SK-MEL-5 (cell line): Measurements from ENCODE around the gene L1CAM. TPM values are rescaled to one million over a fixed set of nuclear protein-coding genes. Genes with fewer than 3 reads are reported as not detected.

Source experiments
- DNase-seq: peaks from one replicate; pipeline ENCODE4 v3.0.0-alpha.2; 2016; ENCODE audit warnings: low read depth, low spot score
- in situ Hi-C: cut with HindIII; loops from 2 replicates; pipeline ENCODE4 v1.10.0; 2016; ENCODE audit warnings: low sequenced_read_pairs, high pct_unique_total_duplicates, low pct_unique_long_range_greater_than_20kb
- total RNA-seq: library from RNA; depleted of rRNA; stranded (reverse); fragments of >200 nt; shearing (Covaris generic); gene quantifications from 2 replicates; pipeline ENCODE4 v1.2.3, GENCODE V29; 2014

The L1CAM gene
- total RNA-seq, 1 experiment from 2014 or later, result 58.4 TPM

DNA sequence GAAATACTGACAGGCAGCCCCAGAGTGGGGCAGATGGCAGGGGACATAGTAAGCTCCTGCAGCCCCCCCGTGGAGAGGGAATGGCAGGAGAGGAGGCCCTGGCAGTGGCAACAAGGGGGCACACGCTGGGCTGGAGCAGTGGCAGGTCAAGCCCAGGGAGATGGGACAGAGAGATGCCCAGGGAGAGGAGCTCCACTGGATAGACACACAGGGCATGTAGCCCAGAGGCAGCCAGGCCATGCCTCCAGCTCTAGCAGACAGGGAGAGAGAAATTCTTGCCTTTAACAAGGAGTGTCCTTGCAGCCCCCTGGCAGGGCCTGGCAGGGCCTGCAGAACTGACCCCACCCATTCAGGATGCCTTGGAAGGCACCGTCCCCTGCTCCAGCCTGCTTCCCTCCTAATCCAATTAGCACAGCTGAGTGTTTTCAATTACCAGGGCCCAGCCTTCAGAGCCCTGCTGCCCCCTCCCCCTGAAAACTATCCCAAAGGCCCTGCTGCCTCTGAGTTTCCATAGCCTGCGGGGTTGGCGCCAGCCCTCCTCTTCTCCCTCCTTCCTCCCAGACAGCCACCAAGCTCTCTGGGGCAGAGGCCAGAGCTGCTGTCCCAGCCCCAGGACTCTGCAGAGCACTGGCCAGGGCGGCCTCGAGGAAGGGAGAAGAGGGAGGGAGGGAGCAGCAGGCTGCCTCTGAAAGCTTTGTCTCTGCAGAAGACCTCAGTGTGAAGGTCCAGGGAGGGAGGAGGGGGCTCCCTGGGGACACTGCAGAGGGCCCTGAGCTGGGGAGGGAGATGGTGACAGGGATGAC is 12.5 kb downstream of the L1CAM start:
- in situ Hi-C loops, result no loop called here
- DNase-seq, result no peak

DNA sequence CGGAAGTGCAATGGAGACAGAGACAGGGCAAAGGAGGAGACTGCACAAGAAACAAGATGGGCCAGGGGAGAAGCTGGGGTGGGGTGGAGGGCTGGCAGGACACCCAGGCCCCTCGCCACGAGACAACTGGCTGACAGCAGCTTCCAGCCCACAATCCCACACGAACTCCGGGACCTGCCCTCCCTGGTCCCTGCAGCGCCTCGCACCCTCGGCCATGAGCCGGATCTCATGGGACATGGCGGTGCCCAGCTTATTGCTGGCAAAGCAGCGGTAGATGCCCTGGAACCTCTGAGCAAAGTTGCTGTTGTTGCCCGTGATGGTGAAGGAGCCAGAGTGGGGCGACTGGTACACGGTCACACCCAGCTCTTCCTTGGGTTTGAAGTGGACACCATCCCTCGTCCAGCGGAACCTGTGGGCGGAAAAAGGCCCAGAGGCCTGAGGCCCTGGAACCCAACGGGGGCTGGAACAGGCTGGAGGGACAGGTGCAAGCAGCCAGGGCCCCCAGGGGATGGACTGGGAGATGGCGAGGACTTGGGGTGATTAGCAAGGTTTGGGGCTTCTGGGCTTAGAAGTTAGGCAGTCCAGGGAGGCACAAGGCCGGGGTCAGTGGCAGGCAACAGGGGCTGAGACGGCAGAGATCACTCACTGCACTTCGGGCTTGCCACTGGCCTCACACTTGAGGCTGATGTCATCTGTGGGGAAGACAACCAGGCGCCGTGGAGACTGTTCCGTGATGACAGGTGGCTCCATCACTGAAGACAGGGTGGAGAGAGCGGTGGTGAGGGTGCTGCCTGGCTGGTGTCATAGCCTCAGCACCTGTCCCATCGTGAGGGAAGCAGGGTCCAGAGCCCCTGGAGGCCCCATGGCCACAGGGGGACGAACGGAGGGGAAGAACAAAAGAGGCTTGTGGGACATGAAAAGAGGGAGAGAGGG is 13.8 kb downstream of the L1CAM start:
- DNase-seq, result no peak
- in situ Hi-C loops, result no loop called here

DNA sequence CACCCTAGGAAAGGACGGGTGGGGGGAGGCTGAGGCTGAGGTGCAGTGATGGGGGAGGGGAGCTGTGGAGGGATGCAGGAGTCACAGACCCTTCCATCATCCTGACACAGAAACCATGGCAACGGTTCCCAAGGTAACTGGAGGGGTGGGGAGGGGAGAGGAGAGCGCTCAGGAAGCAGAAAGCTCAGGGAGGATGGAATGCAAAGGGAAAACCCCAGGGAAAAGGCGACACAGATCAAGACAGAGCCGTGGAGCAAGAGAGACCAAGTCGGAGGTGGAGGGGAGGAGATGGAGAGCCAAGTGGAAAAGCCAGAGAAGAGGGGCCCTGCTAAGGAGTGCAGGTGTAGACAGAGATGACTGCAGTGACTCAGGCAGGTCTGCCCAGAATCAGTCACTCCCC is 14.5 kb downstream of the L1CAM start:
- in situ Hi-C loops, result no loop called here
- no peak for DNase-seq

GRCh38 chrX:153870791-153871360 is 15.1 kb downstream of the L1CAM start:
- no peak for DNase-seq
- in situ Hi-C loops, result no loop called here

DNA sequence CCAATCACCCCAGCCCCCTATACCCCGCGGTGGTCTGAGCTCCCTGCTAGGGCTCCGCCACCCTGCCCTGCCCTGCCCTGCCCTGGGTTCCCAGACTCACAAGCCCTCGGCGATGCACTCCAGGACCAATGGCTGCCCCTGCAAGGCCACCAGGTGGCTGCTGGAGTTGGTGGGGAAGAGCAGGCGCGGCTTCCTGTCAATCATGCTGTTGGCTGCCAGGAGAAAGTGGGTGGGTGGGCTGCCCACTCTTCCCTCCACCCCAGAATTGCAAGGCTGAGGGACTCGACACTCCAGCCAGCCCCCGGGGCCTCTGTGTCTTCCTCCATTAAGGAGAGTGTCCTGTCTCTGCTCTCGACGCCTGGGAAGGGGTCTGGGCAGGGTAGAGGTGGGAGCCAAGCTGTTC is 15.7 kb downstream of the L1CAM start:
- DNase-seq, result no peak
- in situ Hi-C loops, result no loop called here

- no peak for DNase-seq
- in situ Hi-C loops, result no loop called here
These were observed 16.3 kb downstream of the L1CAM start for GRCh38 chrX:153869473-153870287.

DNA sequence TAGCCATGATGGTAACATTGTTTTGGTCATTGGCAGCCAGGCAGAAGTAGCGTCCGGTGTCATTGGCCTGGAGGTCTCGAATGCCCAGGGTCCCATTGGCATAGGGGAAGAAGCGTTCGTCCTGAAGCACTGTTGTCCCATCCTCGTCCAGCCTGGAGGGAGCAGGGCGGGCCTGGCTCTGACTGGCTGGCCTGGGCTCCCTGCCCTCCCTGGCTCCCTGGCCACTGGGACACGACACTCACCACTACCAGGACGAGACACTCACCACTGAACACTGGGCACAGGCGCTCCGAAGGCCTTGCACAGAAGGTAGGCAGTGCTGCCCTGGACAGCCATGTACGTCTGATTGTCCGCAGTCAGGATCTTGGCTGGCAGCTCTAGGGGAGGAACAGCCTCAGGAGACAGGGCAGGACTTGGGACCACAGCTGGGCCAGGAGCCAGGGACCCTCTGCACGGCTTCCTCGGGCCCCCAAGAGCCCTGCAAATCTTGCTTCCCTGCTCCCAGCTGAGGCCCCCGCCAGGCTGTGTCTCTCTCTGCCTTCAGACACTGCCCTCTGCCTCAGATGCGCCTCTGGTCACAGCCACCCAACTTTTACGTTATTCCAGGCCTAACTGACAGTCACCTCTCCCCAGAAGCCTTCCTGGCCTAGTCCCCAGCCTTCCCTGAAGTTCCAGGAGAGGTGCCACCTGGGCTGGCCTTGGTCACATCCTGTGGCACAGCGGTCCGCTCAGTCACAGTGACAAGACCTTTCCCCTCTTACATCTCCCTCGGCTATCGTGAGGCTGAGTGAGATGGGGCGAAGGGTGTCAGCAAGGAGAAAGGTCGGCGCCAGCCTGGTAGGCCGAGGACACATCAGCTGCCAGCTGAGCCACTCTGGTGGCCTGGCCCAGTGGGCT is 17.1 kb downstream of the L1CAM start:
- no peak for DNase-seq
- in situ Hi-C loops, result no loop called here

- in situ Hi-C loops, result no loop called here
- DNase-seq, result no peak
These were observed 18.3 kb downstream of the L1CAM start for GRCh38 chrX:153867671-153868070.

- in situ Hi-C loops, result no loop called here
- no peak for DNase-seq
These were observed 18.8 kb downstream of the L1CAM start for GRCh38 chrX:153867139-153867538.

DNA sequence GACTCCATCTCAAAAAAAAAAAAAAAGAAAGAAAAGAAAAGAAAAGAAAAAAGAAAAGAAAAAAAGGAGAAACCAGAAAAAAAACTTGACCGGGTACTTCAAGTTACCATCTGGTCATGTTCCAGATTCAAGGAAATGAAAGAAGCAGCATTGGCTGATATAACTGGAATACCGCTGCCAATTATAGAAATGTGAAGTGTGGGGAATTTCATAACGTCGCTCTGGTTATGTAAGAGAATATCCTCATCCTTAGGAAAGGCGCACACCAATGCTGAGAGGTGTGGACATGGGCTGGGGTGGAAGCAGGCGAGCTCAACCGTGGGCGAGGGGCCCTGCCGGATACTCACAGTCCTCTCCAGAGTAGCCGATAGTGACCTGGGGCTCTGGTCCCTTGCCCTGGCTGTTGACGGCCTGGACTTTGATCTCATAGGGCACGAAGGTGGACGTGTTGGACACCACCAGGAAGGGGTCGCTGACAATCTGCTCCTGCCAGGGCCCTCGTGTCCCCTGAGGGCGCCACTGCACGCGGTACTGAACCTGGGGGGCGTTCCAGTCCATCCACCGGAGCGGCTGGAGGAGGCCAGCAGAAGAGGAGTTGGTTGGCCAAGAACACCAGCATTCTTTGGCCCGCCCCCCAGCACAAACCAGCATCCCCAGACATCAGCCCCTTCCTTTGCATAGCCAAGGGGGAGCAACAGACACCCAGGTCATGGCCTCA is 19.5 kb downstream of the L1CAM start:
- no peak for DNase-seq
- in situ Hi-C loops, result no loop called here

DNA sequence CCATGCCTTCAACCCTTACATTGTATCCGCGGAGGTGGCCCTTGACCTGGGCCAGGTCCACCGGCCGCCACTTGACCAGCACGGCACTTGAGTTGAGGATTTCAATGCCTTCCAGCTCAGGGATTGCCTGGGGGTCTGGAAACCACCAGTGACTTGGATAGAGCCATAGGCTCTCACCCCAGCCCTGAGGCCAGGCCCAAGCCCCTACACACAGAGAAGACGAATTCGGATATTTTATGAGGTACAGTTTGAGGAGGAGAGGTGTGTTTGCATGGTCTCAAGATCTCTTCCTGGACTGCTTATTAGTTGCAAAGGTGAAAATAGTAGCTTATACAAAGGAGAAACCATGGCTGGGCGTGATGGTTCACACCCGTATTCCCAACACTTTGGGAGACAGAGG is 20.3 kb downstream of the L1CAM start:
- DNase-seq, result no peak
- in situ Hi-C loops, result no loop called here

- in situ Hi-C loops, result no loop called here
- DNase-seq, result no peak
These were observed 20.7 kb downstream of the L1CAM start for GRCh38 chrX:153865321-153865580.

- in situ Hi-C loops, result no loop called here
- no peak for DNase-seq
These were observed 21.2 kb downstream of the L1CAM start for GRCh38 chrX:153864561-153865320.

GRCh38 chrX:153864101-153864500 is 21.9 kb downstream of the L1CAM start:
- no peak for DNase-seq
- in situ Hi-C loops, result no loop called here

DNA sequence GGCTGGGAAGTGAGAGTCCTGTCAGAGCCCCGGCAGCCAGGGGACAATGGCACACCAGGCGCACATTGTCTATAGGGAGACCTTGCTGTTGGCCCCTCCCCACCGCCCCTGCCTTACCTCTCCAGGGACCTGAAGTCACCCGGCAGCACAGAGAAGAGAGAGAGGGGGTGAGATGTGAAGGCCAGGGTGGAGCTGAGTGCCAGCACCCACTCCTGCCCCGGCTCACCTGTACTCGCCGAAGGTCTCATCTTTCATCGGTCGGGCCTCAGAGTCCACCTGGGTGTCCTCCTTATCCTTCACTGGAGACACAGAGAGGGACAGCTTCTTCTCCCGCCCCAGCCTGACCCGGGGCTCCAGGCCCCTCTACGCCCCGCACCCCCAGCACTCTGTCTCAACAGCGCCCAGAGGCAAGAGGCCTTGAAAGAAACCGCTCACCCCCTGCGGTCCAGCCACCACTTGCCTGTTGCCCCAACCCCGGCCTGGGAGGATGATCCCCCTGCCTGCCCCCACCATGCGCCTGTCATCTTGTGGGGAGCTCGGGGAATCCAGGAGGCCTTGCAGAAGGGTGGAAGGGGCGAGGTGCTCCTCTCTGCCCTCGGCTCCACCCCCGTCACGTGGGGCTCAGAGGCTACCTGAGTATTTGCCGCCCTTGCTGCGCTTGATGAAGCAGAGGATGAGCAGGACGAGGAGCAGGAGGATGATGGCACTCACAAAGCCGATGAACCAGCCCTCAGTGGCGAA is 22.6 kb downstream of the L1CAM start:
- in situ Hi-C loops, result no loop called here
- no peak for DNase-seq
